GM19452 (cell line): ENCODE data around the gene EFCAB6.

ENCODE experiments used
- ATAC-seq: cut with Tn5 transposase; IDR thresholded peaks from one replicate; pipeline ENCODE4 v1.9.1; 2021; ENCODE audit not compliant: unreplicated experiment

EFCAB6 gene

DNA sequence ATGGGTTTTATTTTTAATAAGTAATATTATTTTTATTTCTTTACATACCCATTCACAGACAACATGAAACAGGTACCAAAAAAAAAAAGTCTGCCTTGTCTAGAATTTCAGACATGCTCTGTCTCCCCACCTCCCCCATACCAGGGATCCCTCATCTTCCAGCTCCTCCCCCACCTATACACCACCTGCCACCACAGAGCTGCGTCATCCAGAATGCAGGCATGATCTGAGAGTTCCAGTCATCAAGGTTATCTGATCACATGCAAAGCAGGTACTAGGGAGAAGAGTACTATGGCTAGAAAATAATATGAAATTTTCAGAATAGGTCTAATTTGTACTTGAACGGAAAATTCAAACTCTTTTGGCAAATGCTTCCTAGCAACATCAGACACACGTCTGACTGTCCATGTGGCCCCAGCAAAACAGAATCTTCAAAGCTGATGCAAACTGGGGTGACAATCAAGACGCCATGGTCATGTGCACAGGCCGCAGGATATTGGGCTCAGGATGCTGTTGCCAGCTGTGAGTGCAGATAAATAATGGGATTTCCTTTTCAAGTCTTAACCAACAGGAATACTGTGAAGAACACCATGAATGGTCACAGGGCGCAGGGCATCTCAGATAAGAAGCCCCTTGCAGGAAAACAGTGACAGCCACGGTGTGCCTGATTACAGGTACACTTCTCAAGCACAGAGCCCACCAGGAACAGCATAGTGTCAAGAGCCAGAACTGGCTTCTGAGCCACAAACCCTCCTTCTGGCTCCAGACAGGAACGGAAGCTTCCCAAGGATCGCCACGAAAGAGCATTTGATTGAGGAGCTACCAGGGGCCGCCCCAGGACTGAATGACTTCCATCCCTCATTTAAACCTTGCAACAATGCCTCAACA is 169.5 kb downstream of the EFCAB6 start:
- no peak for ATAC-seq

DNA sequence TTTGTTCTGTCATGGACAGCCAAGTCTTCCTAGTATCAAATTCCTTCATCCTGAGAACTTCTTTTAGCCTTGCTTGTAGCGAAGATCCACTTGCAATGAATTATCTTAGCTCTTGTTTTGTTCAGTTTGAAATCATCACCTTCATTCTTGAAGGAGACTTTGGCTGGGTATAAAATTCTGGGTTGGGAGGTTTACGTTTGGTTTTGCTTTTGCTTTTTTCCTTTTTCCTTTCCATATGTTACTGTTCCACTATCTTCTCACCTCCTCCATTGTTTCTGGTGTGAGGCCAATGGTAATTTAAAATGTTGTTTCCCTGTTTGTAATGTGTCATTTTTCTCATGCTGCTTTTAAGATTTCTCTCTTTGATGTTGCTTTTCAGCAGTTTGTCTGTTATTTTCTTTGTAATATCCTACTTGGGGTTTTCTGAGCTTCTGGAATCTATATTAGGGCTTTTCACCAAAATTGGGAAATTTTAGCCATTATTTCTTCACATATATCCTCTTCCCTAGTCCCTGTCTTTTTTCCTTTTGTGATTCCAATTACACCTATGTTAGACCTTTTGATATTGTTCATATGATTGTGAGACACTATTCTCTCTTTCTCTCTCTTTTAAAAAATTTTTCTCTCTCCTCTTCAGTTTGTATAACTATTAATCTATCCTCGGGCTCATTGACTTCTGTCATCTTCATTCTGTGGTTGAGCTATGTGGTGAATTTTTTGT is 172.7 kb downstream of the EFCAB6 start:
- no peak for ATAC-seq

DNA sequence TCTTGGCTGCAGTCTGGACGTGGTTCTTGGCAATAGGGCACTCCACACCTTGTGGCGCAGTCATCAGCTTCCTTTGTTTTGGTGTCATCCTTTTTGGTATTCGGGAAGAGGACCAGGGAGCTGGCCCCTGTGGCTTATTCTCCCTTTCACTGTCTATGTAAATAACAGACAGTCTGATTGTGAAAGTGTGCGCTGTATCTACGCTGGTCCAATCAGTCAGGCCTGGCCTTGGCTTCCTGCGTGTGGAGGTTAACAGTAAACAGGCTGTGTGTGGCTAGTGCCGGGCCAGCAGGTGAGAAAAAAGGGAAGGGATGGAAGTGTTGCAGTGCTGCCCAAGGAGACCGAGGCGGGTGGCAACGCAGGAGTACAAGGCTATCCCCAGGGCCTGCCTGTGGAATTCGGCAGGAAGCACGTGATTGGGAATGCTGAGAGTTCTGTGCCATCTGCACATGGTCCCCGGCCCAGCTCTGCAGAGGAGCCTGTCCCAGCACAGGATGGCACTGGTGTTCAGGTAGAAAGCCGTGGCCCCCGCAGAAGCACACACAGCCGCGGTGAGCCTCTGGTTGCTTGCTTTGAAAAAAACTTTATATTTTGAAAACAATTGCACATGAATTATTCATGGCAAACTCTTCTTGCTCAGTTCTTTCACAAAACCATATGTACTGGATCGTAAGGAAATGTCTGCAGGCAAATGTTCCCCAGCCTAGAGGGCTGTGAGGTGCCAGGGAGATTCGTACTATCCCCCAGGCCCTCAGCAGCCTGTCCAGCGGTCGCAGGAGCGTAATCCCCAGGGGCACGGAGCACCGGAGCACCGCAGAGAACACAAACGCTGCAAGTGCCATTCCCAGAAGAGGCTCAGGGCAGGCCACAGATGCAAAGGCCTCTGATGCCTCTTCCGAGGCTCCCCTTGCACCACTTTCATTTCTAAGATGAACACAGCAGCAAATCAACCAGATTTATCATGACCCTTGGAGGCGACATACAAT is 174.5 kb downstream of the EFCAB6 start:
- ATAC-seq, result no peak

- ATAC-seq, result no peak
These were observed 176.0 kb downstream of the EFCAB6 start for GRCh38 chr22:43636086-43636485.

GRCh38 chr22:43635101-43635500 is 177.0 kb downstream of the EFCAB6 start:
- no peak for ATAC-seq

DNA sequence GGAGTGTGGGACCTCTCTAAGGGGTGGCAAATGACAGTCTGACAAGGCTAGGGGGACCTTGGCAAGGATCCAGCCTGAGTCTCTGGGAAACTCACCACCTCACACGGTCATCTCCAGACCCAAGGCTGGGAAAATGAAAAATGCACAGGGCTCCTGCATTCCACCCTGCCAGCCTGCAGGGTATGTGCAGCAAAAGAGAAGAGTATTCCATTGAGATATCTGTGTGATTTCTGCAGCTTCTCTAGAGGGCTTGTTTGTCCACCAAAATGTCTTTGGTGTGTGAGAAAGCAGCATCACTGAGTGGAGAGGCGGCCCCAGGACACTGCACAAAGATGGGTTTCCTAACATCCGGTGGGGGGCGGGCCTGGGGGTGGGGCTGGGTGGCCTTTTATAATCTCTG is 177.8 kb downstream of the EFCAB6 start:
- ATAC-seq, result no peak

- ATAC-seq, result no peak
These were observed 178.3 kb downstream of the EFCAB6 start for GRCh38 chr22:43633631-43634285.

DNA sequence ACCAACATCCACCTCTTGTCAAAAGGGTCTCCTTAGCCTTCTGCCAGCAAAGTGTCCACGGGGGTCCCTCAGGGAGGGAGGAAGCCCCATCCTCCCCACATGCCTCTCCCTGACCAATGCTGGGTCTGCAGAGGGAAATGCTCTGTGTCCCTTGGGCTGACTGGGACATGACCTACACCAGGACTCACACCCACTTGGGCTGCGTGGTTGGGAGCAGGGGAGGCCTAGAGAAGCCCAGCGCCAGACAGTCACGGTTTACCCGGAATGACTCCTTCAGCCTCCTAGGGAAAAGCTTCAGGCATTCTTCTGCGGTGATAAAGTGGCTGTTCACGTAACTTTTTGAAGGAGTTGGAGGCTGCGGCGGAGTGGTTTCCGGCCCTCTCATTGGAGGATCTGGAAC is 180.3 kb downstream of the EFCAB6 start:
- no peak for ATAC-seq

DNA sequence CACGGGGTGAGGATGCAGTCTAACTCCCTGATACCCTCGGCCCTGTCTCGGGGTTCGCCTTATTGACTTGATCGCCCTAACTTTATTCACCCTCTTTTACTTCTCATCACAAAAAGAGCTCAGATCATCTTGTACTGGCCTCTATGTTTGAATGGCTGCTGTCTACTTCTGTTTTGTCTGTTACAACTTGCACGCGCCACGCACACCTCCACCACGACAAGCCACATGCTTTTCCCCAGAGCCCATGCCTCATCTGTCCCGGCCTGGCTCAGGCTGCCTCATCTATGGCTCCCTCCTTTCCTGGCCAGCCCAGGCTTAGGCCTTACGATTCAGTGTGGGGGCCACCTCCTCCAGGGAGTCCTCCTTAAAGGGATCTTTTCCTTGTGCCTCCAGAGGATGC is 180.9 kb downstream of the EFCAB6 start:
- ATAC-seq, result no peak

GRCh38 chr22:43630451-43630850 is 181.7 kb downstream of the EFCAB6 start:
- no peak for ATAC-seq

GRCh38 chr22:43628250-43628649 is 183.9 kb downstream of the EFCAB6 start:
- no peak for ATAC-seq

DNA sequence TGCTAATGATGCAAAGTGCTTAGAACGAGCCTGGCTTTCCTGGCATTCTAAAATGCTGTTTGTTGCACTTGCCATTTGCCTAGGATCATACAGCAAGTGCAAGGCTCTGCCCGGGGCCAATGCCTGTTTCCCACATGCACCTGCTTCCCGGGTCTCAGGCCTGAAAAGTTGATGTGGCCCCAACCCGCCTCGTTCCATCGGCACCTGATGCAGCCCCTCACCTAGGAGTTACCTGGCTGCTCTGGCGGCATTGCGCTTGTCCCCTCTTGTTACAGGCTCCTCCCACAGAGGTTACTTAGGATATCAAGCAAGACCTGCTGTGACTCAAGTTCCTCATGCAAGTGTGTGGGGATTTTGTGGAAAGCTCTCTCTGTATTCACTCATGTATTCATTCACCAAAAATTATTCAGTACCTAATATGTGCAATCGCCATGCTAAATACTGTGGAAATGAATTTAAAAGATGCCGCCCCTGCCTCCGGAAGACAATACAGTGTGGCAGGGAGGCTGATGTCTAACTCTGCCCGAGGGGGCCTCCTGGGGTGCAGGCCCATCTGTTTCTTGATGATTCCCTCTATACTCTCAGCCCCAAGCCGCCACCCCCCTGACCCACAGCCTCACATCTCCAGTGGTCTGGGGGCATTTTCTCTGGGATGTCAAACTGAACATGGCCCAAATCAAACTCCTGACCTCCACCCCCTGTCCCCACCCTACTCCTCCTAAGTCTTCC is 184.5 kb downstream of the EFCAB6 start:
- no peak for ATAC-seq

GRCh38 chr22:43625242-43625641 is 186.9 kb downstream of the EFCAB6 start:
- ATAC-seq, result no peak

GRCh38 chr22:43624144-43624998 is 187.7 kb downstream of the EFCAB6 start:
- no peak for ATAC-seq

DNA sequence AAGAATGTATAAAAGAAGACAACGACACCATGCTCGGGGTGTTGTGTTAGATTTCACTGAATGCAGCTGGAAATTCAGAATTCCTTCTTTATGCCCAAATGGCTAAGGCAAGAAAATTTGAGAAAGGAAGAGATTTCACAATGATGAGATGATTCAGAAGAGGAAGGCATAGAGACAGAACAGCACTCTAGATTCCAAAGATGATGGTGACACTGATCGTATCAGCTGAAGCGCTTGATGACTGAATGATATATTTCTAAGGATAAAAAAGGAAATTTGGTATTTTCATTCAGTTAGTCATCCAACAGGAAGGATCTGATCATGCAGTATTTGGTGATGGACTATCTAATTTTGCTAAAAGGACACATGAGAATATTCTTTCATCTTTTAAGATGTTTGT is 189.2 kb downstream of the EFCAB6 start:
- no peak for ATAC-seq

DNA sequence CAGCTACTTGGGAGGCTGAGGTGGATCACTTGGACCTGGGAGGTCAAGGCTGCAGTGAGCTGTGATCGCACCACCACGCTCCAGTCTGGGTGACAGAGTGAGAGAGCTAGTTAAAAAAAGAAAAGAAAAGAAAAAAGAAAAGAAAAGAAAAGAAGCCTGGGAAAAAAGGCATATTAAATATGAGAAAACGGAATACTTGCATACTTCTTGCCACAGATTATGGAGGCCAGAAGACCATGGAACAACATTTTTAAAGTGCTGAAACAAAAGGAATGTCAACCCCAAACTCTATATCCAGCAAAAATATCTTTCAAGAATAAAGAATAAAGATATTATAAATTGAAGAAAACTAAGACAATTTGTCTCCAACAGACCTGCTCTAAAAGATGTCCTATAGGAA is 191.9 kb downstream of the EFCAB6 start:
- ATAC-seq, result no peak

- no peak for ATAC-seq
These were observed 193.6 kb downstream of the EFCAB6 start for GRCh38 chr22:43618517-43618916.

DNA sequence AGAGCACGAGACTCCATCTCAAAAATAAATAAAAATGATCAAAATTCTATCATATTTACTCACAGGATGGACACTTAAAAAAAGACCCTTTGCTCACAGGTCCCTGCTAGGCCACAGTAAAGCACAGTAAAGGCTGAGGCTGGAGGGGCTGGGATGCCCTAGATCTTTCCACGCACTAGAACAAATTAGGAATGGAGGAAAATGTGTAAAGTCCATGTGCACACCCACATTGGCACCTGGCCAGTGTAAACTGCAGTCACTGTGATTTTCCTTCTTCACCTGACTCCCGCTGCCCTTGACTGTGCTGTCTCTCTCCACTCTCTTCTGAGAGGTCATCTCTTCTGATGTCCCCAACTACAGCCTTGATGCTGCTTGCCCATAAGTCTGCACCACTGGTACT is 195.5 kb downstream of the EFCAB6 start:
- no peak for ATAC-seq

GRCh38 chr22:43600265-43600664 is 211.8 kb downstream of the EFCAB6 start:
- ATAC-seq, result no peak
